Measurements from ENCODE around the gene DTWD1. TPM values are rescaled to one million over a fixed set of nuclear protein-coding genes. Genes with fewer than 3 reads are reported as not detected.

DTWD1 gene
- total and polyA plus RNA-seq, 9 of the 15 experiments (the other 6 are each of a cell fraction or from before 2014, with no cell fraction given) = 23.1 to 76.4 (median 36.5) TPM

DNA sequence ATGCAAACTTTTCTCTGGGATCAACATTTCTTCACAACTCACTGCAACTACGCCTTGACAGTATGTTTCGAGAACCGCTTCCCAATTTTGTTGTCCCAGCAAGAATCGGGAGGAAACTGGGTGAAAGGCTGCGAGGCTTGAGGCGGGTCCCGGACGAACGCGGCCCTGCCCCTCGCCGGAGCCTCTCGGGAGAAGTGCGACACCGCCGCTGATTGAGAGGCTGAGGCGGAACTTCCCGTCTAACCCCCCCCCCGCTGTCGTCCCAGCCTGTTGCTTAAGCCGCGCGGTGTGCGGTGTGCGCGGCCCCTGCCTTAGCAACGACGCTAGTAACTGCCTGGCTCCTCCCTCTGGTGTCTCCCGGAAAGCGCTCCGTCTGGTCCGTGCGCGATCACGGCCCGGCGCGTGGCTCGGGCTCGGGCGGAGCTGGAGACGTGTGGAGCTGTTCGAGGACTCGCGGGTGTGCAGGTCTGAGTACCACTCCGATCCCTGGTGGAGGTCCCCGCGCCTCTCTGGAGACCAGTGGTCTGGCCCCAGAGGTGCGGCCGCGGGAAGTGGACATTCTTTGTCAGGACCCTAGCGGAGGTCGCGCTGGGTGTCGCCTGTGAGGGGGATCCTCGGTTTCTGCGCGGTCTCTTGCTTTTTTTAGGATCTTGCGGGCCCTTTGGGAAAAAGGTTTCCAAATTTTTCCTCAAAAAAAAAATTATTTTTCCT lies at the start of gene DTWD1, which contains the start of gene FAM227B (continued):
- TF ChIP-seq, protein P1, sequence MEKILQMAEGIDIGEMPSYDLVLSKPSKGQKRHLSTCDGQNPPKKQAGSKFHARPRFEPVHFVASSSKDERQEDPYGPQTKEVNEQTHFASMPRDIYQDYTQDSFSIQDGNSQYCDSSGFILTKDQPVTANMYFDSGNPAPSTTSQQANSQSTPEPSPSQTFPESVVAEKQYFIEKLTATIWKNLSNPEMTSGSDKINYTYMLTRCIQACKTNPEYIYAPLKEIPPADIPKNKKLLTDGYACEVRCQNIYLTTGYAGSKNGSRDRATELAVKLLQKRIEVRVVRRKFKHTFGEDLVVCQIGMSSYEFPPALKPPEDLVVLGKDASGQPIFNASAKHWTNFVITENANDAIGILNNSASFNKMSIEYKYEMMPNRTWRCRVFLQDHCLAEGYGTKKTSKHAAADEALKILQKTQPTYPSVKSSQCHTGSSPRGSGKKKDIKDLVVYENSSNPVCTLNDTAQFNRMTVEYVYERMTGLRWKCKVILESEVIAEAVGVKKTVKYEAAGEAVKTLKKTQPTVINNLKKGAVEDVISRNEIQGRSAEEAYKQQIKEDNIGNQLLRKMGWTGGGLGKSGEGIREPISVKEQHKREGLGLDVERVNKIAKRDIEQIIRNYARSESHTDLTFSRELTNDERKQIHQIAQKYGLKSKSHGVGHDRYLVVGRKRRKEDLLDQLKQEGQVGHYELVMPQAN (IDR thresholded peaks at IDR 0.05; ENCODE audit: borderline replicate concordance) = peak; percentile 81; the same call in 1 of the 2 replicates
- TF ChIP-seq CEBPG (CRISPR knock-in tag; IDR thresholded peaks at IDR 0.05) (peak; percentile 95), CEBPG (tag; conservative IDR thresholded peaks at IDR 0.05 in 1 of 2, IDR thresholded peaks at IDR 0.05 in 1 of 2) (peak; percentile 70 to 79; a peak in 3 of 4 replicates), HDAC1 (IDR thresholded peaks at IDR 0.05) (peak in 1 of 2 experiments; percentile 92; a peak in 2 of 4 replicates), HCFC1 (IDR thresholded peaks at IDR 0.05; ENCODE audit: low read depth, low read length) (peak; percentile 81), E2F3 (CRISPR knock-in tag; IDR thresholded peaks at IDR 0.05) (no peak), FOXA3 (CRISPR knock-in tag; conservative IDR thresholded peaks at IDR 0.05 in 1 of 2, IDR thresholded peaks at IDR 0.05 in 1 of 2) (peak in 1 of 2 experiments; percentile 77; a peak in 1 of 4 replicates), ZNF583 (CRISPR knock-in tag; IDR thresholded peaks at IDR 0.05) (no peak), TCFL5 (CRISPR knock-in tag; conservative IDR thresholded peaks at IDR 0.05) (no peak), TAF1 (IDR thresholded peaks at IDR 0.05; ENCODE audit: control insufficient read depth, extremely low read depth, insufficient read depth, low read length, severe bottlenecking) (peak; percentile 95), MCM3 (IDR thresholded peaks at IDR 0.05) (no peak), ZNF384 (IDR thresholded peaks at IDR 0.05; ENCODE audit: low read depth, low read length) (peak; percentile 52; the same call in 1 of the 2 replicates), HDAC2 (IDR thresholded peaks at IDR 0.05) (no peak), GABPB2 (CRISPR knock-in tag; conservative IDR thresholded peaks at IDR 0.05) (no peak), BMI1 (IDR thresholded peaks at IDR 0.05; ENCODE audit: low read length) (0 out of 2 replicates have a peak, but pooled peaks have one; percentile 52), TEAD2 (tag; IDR thresholded peaks at IDR 0.05) (no peak), FIP1L1 (IDR thresholded peaks at IDR 0.05; ENCODE audit: low read depth, low read length, poor library complexity, severe bottlenecking) (peak; percentile 96), MBD2 (IDR thresholded peaks at IDR 0.05; ENCODE audit: borderline replicate concordance, low read depth) (peak; percentile 68; the same call in 1 of the 2 replicates), ZNF184 (CRISPR knock-in tag; IDR thresholded peaks at IDR 0.05) (no peak), MBD1 (CRISPR knock-in tag; IDR thresholded peaks at IDR 0.05) (no peak), CEBPZ (IDR thresholded peaks at IDR 0.05; ENCODE audit: borderline replicate concordance, low read depth, low read length) (no peak), NRF1 (conservative IDR thresholded peaks at IDR 0.05 in 1 of 2, IDR thresholded peaks at IDR 0.05 in 1 of 2) (peak; percentile 77 to 83)
